ENCODE results near the gene DLG2.

- TF ChIP-seq CTCF (IDR thresholded peaks at IDR 0.05; ENCODE audit: insufficient read depth, low read depth, low read length): no peak
- TF ChIP-seq EZH2 (IDR thresholded peaks at IDR 0.05; ENCODE audit: insufficient read depth, low read length): no peak
Measured at GRCh38 chr11:84894666-84895065, 732.5 kb downstream of the DLG2 start.
